C4-2B (cell line): ENCODE data around the gene CFAP20.

Source experiments
- CTCF ChIP-seq: fragments of 450-650 bp; conservative IDR thresholded peaks from 2 replicates; pipeline ENCODE4 v1.5.1; 2017; ENCODE audit warnings: mild to moderate bottlenecking
- ZFX ChIP-seq: fragments of 450-650 bp; IDR thresholded peaks from 2 replicates; pipeline ENCODE4 v1.6.1; 2017

GRCh38 chr16:58176608-58177352, 47.6 kb upstream of the CFAP20 start:
- TF ChIP-seq CTCF (no peak), ZFX (no peak)
